HG03060 (cell line): Measurements from ENCODE around the gene ATP8B4.

Experiments used
- ATAC-seq: cut with Tn5 transposase; IDR thresholded peaks from one replicate; pipeline ENCODE4 v1.9.1; 2021; ENCODE audit warnings: low read depth, moderate number of reproducible peaks; ENCODE audit not compliant: unreplicated experiment

The ATP8B4 gene

GRCh38 chr15:50067254-50067653, 51.8 kb downstream of the ATP8B4 start:
- no peak for ATAC-seq

GRCh38 chr15:50066666-50067065, 52.4 kb downstream of the ATP8B4 start:
- no peak for ATAC-seq

- no peak for ATAC-seq
Observed at GRCh38 chr15:50066202-50066601, 52.8 kb downstream of the ATP8B4 start.

DNA sequence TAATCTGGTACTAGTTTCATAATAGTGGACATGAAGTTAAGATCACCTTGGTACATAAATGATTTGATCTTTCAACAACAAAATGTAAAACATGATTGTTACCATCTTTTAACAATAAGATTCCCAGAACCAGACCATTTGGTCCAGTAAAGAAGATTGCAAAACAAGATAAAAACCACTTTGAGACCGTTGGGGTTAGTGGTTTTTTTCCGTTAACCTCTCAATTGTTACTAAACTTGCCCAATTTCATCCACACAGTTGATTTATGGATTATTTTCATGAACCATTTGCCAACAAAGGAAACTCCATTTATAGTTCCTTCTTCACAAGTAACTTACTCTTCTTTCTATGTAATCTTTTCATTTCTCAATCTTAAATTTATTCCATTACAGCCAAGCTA, 53.8 kb downstream of the ATP8B4 start:
- no peak for ATAC-seq

DNA sequence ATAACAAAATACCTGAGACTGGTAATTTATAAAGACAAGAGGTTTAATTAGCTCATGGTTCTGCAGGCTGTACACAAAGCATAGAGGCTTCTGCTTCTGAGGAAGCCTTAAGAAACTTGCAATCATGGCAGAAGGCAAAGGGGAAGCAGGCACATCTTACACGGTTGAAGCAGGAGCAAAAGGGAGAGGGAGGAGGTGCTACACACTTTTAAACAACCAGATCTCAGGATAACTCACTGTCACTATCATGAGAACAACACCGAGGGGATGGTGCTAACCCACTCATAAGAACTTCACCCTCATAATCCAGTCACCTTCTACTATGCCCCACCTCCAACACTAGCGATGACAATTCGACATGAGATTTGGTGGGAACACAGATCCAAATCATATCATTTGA, 54.4 kb downstream of the ATP8B4 start:
- no peak for ATAC-seq

- ATAC-seq: no peak
Observed at GRCh38 chr15:50063226-50063625, 55.8 kb downstream of the ATP8B4 start.

DNA sequence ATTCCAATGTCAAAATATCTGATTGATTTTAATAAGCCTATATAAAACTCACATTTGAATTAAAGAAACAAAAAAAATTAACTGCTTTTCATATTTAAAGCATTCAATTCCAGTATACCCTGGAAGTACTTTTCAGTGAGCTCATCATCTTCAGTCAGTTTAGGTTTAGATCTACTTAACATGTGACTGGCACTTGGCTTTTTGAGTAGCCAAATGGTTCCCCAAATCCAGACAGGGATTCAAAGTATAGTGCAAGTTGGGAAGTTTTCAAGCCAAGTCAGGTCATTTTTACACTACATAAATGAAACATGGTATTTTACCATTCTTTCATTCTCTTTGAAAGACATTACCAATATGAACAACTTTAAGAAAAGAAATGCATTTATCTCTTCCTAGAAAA, 57.5 kb downstream of the ATP8B4 start:
- ATAC-seq: no peak

GRCh38 chr15:50059883-50060282, 59.1 kb downstream of the ATP8B4 start:
- no peak for ATAC-seq

DNA sequence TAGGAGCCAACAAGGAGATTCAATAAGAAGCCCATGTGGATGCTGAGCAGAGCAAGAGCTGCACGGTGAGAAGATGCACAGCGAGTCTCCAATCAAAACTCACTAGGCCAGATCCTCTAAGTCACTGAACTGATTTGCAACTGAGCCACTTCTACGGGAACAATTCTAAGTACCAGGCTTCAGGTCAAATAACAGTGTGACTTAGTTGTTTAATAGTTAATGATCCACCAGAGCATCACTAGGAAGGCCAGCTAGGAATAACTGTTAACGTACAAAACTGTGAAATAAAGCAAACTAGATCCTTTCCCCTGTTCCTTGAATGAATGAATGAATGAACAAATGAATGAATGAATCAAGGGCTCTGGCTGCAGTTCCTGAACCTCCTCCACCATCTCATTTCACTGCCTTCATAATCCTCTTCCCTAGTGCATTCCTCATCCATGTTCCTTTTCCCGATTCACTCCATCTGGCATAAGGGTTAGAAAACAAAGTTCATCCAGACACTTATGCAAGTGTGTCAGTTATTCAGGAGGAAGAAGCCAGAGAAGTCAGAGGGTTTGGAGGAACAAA, 59.7 kb downstream of the ATP8B4 start:
- no peak for ATAC-seq

GRCh38 chr15:50057905-50058639, 61.0 kb downstream of the ATP8B4 start:
- ATAC-seq: no peak

GRCh38 chr15:50057196-50057595, 61.8 kb downstream of the ATP8B4 start:
- ATAC-seq: no peak

DNA sequence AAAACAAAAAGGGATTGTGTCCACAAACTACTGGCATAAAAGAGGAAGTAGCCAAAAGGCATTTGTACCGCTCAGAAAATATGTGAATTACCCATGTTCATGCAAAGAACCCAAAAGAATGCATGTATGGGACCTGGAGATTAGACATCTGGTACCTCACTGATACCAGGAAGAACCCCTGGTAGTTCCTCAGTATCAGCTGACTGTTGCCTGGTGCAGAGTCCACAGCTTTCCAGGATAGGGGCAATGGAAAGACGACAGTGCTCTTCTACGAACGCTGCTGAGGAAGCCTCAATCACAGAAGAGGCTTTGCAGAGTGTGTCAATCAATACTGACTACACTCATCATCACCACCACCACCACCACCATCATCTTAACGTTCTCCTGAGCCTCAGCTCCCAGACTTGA, 63.3 kb downstream of the ATP8B4 start:
- no peak for ATAC-seq

- ATAC-seq: no peak
Observed at GRCh38 chr15:50055332-50055731, 63.7 kb downstream of the ATP8B4 start.

DNA sequence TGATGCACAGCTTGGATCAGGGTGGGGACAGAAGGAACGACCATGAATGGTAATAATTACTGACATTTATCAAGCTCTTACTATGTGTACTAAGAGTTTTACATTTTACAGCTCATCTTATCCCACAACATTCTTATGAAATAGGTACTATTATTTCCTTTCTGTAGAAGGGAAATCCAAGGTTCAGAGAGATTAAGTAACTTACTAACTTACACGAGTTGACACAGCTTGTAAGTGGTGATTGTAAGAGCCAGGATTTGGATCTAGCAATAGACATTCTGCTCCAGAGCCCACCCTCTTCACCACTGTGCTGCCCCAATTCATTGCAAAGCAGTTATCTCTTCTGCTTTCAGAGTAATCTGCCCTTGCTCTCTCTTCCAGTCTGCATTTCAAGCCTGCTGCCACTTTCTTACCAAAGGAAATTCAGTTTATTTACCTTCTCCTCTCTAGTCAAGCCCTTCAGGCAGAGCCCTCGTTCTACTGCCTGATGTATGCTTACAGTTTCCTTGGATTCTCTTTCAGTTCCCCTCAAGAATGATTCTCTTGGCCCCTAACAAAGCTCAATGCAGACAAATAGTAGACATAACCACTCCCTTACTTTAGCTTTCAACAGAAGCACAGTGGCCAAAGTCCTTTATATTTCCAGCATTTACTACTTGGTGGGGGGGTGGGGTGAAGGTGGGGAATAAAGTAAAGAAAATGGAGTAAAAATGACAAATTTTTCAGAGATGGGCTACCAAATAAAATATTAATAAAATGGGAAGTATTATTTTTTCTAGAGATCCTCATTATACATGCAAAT, 65.8 kb downstream of the ATP8B4 start:
- no peak for ATAC-seq

GRCh38 chr15:50051811-50052419, 67.1 kb downstream of the ATP8B4 start:
- no peak for ATAC-seq

GRCh38 chr15:50050986-50051743, 67.9 kb downstream of the ATP8B4 start:
- ATAC-seq: no peak

- ATAC-seq: no peak
Observed at GRCh38 chr15:50049871-50050270, 69.2 kb downstream of the ATP8B4 start.

GRCh38 chr15:50046867-50047266, 72.2 kb downstream of the ATP8B4 start:
- no peak for ATAC-seq

GRCh38 chr15:50046159-50046558, 72.9 kb downstream of the ATP8B4 start:
- ATAC-seq: no peak

- ATAC-seq: no peak
Observed at GRCh38 chr15:50044904-50045303, 74.1 kb downstream of the ATP8B4 start.

DNA sequence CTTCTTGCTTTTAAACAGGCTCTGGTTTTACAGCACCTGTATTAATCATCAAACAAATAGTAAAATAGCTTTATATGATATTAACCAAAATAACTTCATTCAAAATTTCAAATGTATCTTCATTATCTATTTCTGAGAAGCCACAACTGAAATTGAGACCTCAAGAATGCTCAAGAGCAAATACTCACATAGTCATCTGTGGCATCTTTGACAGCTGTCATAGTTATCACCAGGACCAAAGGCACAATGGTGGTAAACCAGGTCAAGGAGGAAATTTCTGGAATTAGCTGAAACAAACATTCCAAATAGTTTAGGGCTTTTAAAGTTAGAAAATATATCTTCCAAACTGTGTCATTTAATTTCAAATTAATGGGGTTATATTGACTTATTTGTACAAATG, 74.6 kb downstream of the ATP8B4 start:
- ATAC-seq: no peak
